Measurements from ENCODE around the gene DMD. TPM values are rescaled to one million over a fixed set of nuclear protein-coding genes. Genes with fewer than 3 reads are reported as not detected.
"Not testable (repeated sequence)": the region's sequence is repeated elsewhere in the genome, so short reads cannot be mapped to it uniquely, and the experiment has no call there.

DMD gene
- total RNA-seq, 3 donors from 2014 or later (not counting 1 experiment from before 2014, with no cell fraction given), result not detected

DNA sequence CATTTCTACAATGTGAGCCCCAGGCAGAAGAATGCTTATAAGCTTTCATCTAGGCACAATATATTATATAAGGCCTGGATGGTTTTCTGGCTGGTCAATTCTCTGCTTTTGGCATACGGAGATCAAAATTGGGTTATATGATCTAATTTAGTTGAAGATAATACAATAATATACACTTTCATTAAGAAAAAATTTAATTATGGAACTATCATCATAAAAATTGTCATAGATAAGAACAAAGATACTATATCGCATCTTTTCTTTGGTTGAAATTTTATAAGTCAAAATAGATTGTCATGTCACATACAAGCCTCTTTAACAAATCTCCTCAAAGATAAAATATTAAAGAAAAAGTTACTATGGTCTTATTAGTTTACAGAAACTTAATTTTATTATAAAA lies 17.1 kb downstream of the DMD start:
- H3K9me3 Mint-ChIP-seq, result peaks cover 4 to 8% of the 10 kb centered on the region in 2 donors
- H3K27me3 ChIP-seq (ENCODE audit: control insufficient read depth, insufficient read depth, low read length), result no peaks in the 10 kb centered on the region
- intact Hi-C loops (cut with micrococcal nuclease), result no loop called here
- no peak overlapping the region for H3K27ac ChIP-seq (ENCODE audit: low read length)
- DNase-seq, result no peak
- no peaks in the 10 kb centered on the region for H3K4me1 Mint-ChIP-seq
- no peaks in the 10 kb centered on the region for H3K9me3 ChIP-seq (ENCODE audit: control insufficient read depth, insufficient read depth, low read length)
- H3K36me3 Mint-ChIP-seq, result no peaks in the 10 kb centered on the region
- no peaks in the 10 kb centered on the region for H3K27me3 Mint-ChIP-seq (ENCODE audit: low read depth in 2 of 2)
- TF ChIP-seq, protein P1, sequence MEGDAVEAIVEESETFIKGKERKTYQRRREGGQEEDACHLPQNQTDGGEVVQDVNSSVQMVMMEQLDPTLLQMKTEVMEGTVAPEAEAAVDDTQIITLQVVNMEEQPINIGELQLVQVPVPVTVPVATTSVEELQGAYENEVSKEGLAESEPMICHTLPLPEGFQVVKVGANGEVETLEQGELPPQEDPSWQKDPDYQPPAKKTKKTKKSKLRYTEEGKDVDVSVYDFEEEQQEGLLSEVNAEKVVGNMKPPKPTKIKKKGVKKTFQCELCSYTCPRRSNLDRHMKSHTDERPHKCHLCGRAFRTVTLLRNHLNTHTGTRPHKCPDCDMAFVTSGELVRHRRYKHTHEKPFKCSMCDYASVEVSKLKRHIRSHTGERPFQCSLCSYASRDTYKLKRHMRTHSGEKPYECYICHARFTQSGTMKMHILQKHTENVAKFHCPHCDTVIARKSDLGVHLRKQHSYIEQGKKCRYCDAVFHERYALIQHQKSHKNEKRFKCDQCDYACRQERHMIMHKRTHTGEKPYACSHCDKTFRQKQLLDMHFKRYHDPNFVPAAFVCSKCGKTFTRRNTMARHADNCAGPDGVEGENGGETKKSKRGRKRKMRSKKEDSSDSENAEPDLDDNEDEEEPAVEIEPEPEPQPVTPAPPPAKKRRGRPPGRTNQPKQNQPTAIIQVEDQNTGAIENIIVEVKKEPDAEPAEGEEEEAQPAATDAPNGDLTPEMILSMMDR (IDR thresholded peaks at IDR 0.05), result no peak
- H3K36me3 ChIP-seq (ENCODE audit: control insufficient read depth, insufficient read depth, low read length), result no peaks in the 10 kb centered on the region
- no CpG with 5 or more reads among the region's 2 CpGs for WGBS (ENCODE audit: insufficient coverage)
- no peak for ATAC-seq
- H3K27ac Mint-ChIP-seq, result no peak overlapping the region
- H3K4me3 Mint-ChIP-seq, result no peak overlapping the region
- H3K4me1 ChIP-seq (ENCODE audit: control insufficient read depth, insufficient read depth, low read length), result no peaks in the 10 kb centered on the region
- H3K4me3 ChIP-seq (ENCODE audit: low read length), result no peak overlapping the region

DNA sequence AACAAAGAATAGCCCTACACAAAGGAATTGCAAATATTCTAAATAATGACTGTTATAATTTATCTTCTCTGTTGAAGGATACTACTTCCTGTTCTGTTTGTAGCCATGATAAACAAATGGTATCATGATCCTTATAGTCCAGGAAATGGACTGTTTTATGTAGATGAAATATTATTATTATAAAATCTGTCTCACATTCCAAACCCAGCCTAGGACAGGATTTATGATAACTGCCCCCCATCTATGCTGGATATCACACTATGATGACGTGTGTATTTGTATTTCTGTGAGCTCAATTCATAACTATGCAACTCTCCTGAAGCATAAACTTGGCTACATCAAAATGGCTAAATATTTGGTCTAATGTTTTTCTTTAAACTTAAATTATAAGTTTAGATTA lies 21.3 kb downstream of the DMD start:
- H3K4me1 Mint-ChIP-seq, result no peaks in the 10 kb centered on the region
- intact Hi-C loops (cut with micrococcal nuclease), result no loop called here
- WGBS (ENCODE audit: insufficient coverage), result no CpG with 5 or more reads among the region's 1 CpG

DNA sequence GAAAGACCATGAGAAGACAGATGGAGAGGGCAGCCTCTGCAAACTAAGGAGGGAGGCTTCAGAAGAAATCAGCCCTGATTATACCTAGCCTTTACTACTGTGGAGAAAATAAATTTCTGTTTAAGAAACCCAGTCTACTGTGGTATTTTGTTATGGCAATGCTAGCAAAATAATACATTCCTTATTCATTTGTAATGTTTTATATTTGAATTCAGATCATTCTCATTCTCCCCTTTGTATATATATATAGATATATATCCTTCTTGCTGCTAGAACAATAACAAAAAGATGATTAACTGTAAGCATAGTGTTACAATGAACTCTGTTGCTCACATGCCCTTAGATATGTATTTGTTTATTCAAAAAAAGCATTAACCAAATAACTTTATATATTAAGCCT lies 22.5 kb downstream of the DMD start:
- H3K27ac ChIP-seq (ENCODE audit: low read length), result no peak overlapping the region
- Mint-ChIP-seq H3K4me1 (no peaks in the 10 kb centered on the region), H3K27me3 (ENCODE audit: low read depth in 2 of 2) (no peaks in the 10 kb centered on the region), H3K4me3 (no peak overlapping the region), H3K9me3 (peaks cover 3 to 12% of the 10 kb centered on the region in 2 donors), H3K27ac (no peak overlapping the region), H3K36me3 (no peaks in the 10 kb centered on the region)
- no peaks in the 10 kb centered on the region for H3K36me3 ChIP-seq (ENCODE audit: control insufficient read depth, insufficient read depth, low read length)
- ATAC-seq (no peak), DNase-seq (no peak)
- no peaks in the 10 kb centered on the region for H3K4me1 ChIP-seq (ENCODE audit: control insufficient read depth, insufficient read depth, low read length)
- TF ChIP-seq, protein P1 (IDR thresholded peaks at IDR 0.05), result no peak
- no peak overlapping the region for H3K4me3 ChIP-seq (ENCODE audit: low read length)
- no peaks in the 10 kb centered on the region for H3K9me3 ChIP-seq (ENCODE audit: control insufficient read depth, insufficient read depth, low read length)
- intact Hi-C loops (cut with micrococcal nuclease), result no loop called here
- no peaks in the 10 kb centered on the region for H3K27me3 ChIP-seq (ENCODE audit: control insufficient read depth, insufficient read depth, low read length)

More for the DNA sequence above, 21.3 kb downstream of the DMD start:
- no peaks in the 10 kb centered on the region for H3K9me3 ChIP-seq (ENCODE audit: control insufficient read depth, insufficient read depth, low read length)
- TF ChIP-seq, protein P1 (IDR thresholded peaks at IDR 0.05), result no peak
- H3K36me3 Mint-ChIP-seq, result no peaks in the 10 kb centered on the region
- H3K27me3 Mint-ChIP-seq (ENCODE audit: low read depth in 2 of 2), result no peaks in the 10 kb centered on the region
- no peak overlapping the region for H3K4me3 Mint-ChIP-seq
- ATAC-seq (no peak), DNase-seq (no peak)
- H3K36me3 ChIP-seq (ENCODE audit: control insufficient read depth, insufficient read depth, low read length), result no peaks in the 10 kb centered on the region
- no peaks in the 10 kb centered on the region for H3K4me1 ChIP-seq (ENCODE audit: control insufficient read depth, insufficient read depth, low read length)
- no peaks in the 10 kb centered on the region for H3K27me3 ChIP-seq (ENCODE audit: control insufficient read depth, insufficient read depth, low read length)
- no peak overlapping the region for H3K4me3 ChIP-seq (ENCODE audit: low read length)
- peaks cover 3 to 12% of the 10 kb centered on the region in 2 donors for H3K9me3 Mint-ChIP-seq
- no peak overlapping the region for H3K27ac Mint-ChIP-seq
- no peak overlapping the region for H3K27ac ChIP-seq (ENCODE audit: low read length)

DNA sequence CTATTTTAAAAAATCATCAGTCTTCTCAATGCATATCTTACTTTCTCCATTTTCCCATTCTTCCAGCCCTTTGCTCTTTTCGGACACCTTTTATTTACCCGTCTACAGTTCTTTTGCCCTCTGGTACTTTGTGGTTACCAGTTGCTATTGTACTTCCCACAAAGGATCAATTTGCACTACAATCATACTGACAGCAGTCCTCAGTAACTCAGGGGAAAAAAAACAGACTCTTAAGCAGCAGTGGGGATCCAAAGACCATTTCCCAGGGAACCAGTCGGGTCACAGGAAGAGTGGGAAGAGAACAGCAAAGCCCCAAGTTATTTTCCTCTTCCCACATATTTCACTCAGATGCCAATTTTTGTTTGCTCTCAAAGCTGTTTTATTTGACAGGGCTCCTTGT lies 23.1 kb downstream of the DMD start:
- Mint-ChIP-seq H3K9me3 (peaks cover 3 to 12% of the 10 kb centered on the region in 2 donors), H3K27ac (no peak overlapping the region), H3K36me3 (no peaks in the 10 kb centered on the region), H3K4me1 (no peaks in the 10 kb centered on the region), H3K27me3 (ENCODE audit: low read depth in 2 of 2) (no peaks in the 10 kb centered on the region), H3K4me3 (no peak overlapping the region)
- intact Hi-C loops (cut with micrococcal nuclease), result no loop called here
- Histone ChIP-seq H3K27me3 (ENCODE audit: control insufficient read depth, insufficient read depth, low read length) (no peaks in the 10 kb centered on the region), H3K9me3 (ENCODE audit: control insufficient read depth, insufficient read depth, low read length) (no peaks in the 10 kb centered on the region), H3K27ac (ENCODE audit: low read length) (no peak overlapping the region), H3K4me3 (ENCODE audit: low read length) (no peak overlapping the region), H3K4me1 (ENCODE audit: control insufficient read depth, insufficient read depth, low read length) (no peaks in the 10 kb centered on the region), H3K36me3 (ENCODE audit: control insufficient read depth, insufficient read depth, low read length) (no peaks in the 10 kb centered on the region)
- 25% methylated on average over 3 of the region's 3 CpGs for WGBS (ENCODE audit: insufficient coverage)
- TF ChIP-seq, protein P1 (IDR thresholded peaks at IDR 0.05), result no peak
- ATAC-seq, result no peak
- no peak for DNase-seq

DNA sequence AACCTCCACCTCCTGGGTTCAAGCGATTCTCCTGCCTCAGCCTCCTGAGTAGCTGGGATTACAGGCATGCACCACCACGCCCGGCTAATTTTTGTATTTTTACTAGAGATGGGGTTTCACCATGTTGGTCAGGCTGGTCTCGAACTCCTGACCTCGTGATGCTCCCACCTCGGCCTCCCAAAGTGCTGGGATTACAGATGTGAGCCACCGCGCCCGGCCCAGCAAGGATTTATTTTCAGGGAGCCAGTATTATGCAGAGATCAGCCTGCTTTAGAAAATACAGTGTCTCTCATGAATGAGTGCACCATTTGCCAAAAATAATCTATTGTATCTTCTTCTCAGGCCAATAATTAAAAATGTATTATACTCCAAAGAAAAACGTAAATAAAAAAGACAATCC lies 26.5 kb downstream of the DMD start:
- H3K27ac ChIP-seq (ENCODE audit: low read length); H3K27me3 Mint-ChIP-seq (ENCODE audit: low read depth in 2 of 2); H3K9me3 ChIP-seq (ENCODE audit: control insufficient read depth, insufficient read depth, low read length); H3K36me3 Mint-ChIP-seq; H3K4me1 Mint-ChIP-seq; H3K27me3 ChIP-seq (ENCODE audit: control insufficient read depth, insufficient read depth, low read length); H3K4me3 ChIP-seq (ENCODE audit: low read length); H3K4me1 ChIP-seq (ENCODE audit: control insufficient read depth, insufficient read depth, low read length); H3K36me3 ChIP-seq (ENCODE audit: control insufficient read depth, insufficient read depth, low read length); DNase-seq; H3K4me3 Mint-ChIP-seq; ATAC-seq; H3K27ac Mint-ChIP-seq; intact Hi-C loops (cut with micrococcal nuclease): not testable (repeated sequence)
- H3K9me3 Mint-ChIP-seq, result peaks cover 6 to 12% of the 10 kb centered on the region in 2 donors
- 93% methylated on average over 6 of the region's 10 CpGs for WGBS (ENCODE audit: insufficient coverage)

All from natural killer cell (primary cell).